ENCODE measurements around the gene CREB3L4.

GRCh38 chr1:153951801-153952200 is 15.9 kb upstream of the CREB3L4 start:
- no peak for TF ChIP-seq CTCF (IDR thresholded peaks at IDR 0.05; ENCODE audit: low read depth, low read length)
- no peak for TF ChIP-seq EZH2phosphoT487 (IDR thresholded peaks at IDR 0.05; ENCODE audit: low read depth)

Measured in OCI-LY3 (cell line).